Activated CD4-positive, alpha-beta memory T cell treated with anti-CD3 and anti-CD28 coated beads for 36 hours (primary cell): ENCODE measurements around the gene NR0B2. TPM values are rescaled to one million over a fixed set of nuclear protein-coding genes. Genes with fewer than 3 reads are reported as not detected.
"Not testable (repeated sequence)": the region's sequence is repeated elsewhere in the genome, so short reads cannot be mapped to it uniquely, and the experiment has no call there.

Experiments used
- CTCF ChIA-PET: fragments of 350-600 bp; sonication (Branson Sonifier 250); formaldehyde crosslinking; loops from one replicate; lab custom pipeline; 2021; ENCODE audit warnings: antibody characterized with exemption, inconsistent platforms; lab: Charles Lee
- POLR2A ChIA-PET: fragments of 350-600 bp; sonication (Branson Sonifier 250); formaldehyde crosslinking; loops from one replicate; lab custom pipeline; 2021; ENCODE audit warnings: antibody characterized with exemption; lab: Charles Lee
- DNase-seq: peaks from one replicate; pipeline ENCODE4 v3.0.0-alpha.2; 2020
- H3K27ac Mint-ChIP-seq: one replicate; pipeline ENCODE4 v1.8.0; 2021; ENCODE audit warnings: mixed read lengths
- H3K27me3 Mint-ChIP-seq: one replicate; pipeline ENCODE4 v1.8.0; 2021; ENCODE audit warnings: mixed read lengths
- H3K36me3 Mint-ChIP-seq: one replicate; pipeline ENCODE4 v1.8.0; 2021; ENCODE audit warnings: mixed read lengths
- H3K4me1 Mint-ChIP-seq: one replicate; pipeline ENCODE4 v1.8.0; 2021; ENCODE audit warnings: low read depth, mixed read lengths
- H3K4me3 Mint-ChIP-seq: one replicate; pipeline ENCODE4 v1.8.0; 2021; ENCODE audit warnings: mild to moderate bottlenecking, mixed read lengths
- H3K9me3 Mint-ChIP-seq: one replicate; pipeline ENCODE4 v1.8.0; 2021; ENCODE audit warnings: mixed read lengths
- intact Hi-C: fragments of 100-400 bp; cut with micrococcal nuclease; formaldehyde crosslinking; loops from one replicate; pipeline ENCODE4 v1.15.1; 2023
- total RNA-seq, 2 experiments: library from RNA; stranded (reverse); gene quantifications; one replicate each; pipeline ENCODE4 v1.2.3, GENCODE V29; 2021

The NR0B2 gene
- total RNA-seq, 2 experiments from 2014 or later: not detected

- Mint-ChIP-seq H3K9me3 (no peaks in the 10 kb centered on the region), H3K4me3 (no peak overlapping the region), H3K27me3 (no peaks in the 10 kb centered on the region), H3K27ac (no peak overlapping the region), H3K36me3 (peaks cover 43% of the 10 kb centered on the region), H3K4me1 (peaks cover 7% of the 10 kb centered on the region)
- POLR2A ChIA-PET: no interaction called here
- no peak for DNase-seq
- intact Hi-C loops: no loop called here
- CTCF ChIA-PET: interaction anchor here (0.7 to 1.4 kb wide), 2 partner anchors 279 to 281 kb away, joined by 3 read pairs; no protein-coding TSS in a partner anchor
Observed at GRCh38 chr1:26882696-26883463, 30.9 kb downstream of the NR0B2 start.

- H3K4me1 Mint-ChIP-seq, DNase-seq, H3K9me3 Mint-ChIP-seq, intact Hi-C loops, H3K4me3 Mint-ChIP-seq, H3K27ac Mint-ChIP-seq, H3K27me3 Mint-ChIP-seq: not testable (repeated sequence)
- peaks cover 37% of the 10 kb centered on the region for H3K36me3 Mint-ChIP-seq
- ChIA-PET CTCF (interaction anchor here (0.9 to 5.0 kb wide), 6 partner anchors 10 to 279 kb away, joined by 3 to 28 read pairs (median 4); no protein-coding TSS in a partner anchor), POLR2A (interaction anchor here (0.9 kb wide), 1 partner anchor 8 kb away, joined by 3 read pairs; the partner anchor contains the start of gene GPN2)
Observed at GRCh38 chr1:26881611-26882010, 32.2 kb downstream of the NR0B2 start.

DNA sequence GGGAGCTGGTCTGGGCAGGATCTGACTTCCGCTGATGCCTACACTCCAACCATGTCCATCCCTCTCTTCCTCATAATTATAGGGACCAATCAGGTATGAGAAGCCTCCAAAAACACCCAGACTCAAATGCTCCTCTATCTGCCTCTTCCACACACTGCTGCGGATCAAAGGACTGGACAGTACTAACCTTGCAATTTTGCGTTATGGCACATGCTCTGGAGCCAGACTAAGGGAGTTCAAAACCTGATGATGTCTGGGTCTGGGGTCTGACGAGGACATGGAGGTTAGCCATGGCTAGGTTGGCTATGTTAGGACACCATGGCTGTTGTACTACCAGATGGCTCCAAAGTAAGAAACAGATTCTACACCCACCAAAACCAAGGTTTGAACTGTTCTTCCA is 34.0 kb downstream of the NR0B2 start:
- Mint-ChIP-seq H3K4me1 (no peaks in the 10 kb centered on the region), H3K4me3 (no peak overlapping the region), H3K27ac (no peak overlapping the region), H3K27me3 (no peaks in the 10 kb centered on the region), H3K9me3 (no peaks in the 10 kb centered on the region), H3K36me3 (peaks cover 28% of the 10 kb centered on the region)
- ChIA-PET CTCF (interaction anchor here (1.2 to 5.0 kb wide), 5 partner anchors 10 to 278 kb away, joined by 6 to 29 read pairs (median 16); partner anchors contain the start of gene GPN2), POLR2A (interaction anchor here (0.6 kb wide), 1 partner anchor 15 kb away, joined by 3 read pairs; no protein-coding TSS in a partner anchor)
- intact Hi-C loops: loop anchor here (2.0 kb wide), 3 partner anchors 69 to 277 kb away; no protein-coding TSS in a partner anchor
- no peak for DNase-seq

GRCh38 chr1:26877326-26877725 is 36.4 kb downstream of the NR0B2 start:
- DNase-seq: no peak
- ChIA-PET CTCF (interaction anchor here (0.7 to 5.0 kb wide), 9 partner anchors 10 to 88 kb away, joined by 3 to 29 read pairs (median 4); partner anchors contain the start of gene GPATCH3), POLR2A (no interaction called here)
- no peaks in the 10 kb centered on the region for H3K4me1 Mint-ChIP-seq
- H3K36me3 Mint-ChIP-seq: peaks cover 7% of the 10 kb centered on the region
- no peaks in the 10 kb centered on the region for H3K9me3 Mint-ChIP-seq
- no peak overlapping the region for H3K27ac Mint-ChIP-seq
- no peak overlapping the region for H3K4me3 Mint-ChIP-seq
- H3K27me3 Mint-ChIP-seq: no peaks in the 10 kb centered on the region
- intact Hi-C loops: no loop called here

GRCh38 chr1:26874896-26875295 is 38.9 kb downstream of the NR0B2 start:
- Mint-ChIP-seq H3K4me3 (no peak overlapping the region), H3K4me1 (no peaks in the 10 kb centered on the region), H3K27me3 (no peaks in the 10 kb centered on the region), H3K9me3 (no peaks in the 10 kb centered on the region), H3K27ac (no peak overlapping the region), H3K36me3 (peaks cover 3% of the 10 kb centered on the region)
- DNase-seq: no peak
- ChIA-PET POLR2A (interaction anchor here (1.0 kb wide), 1 partner anchor 10 kb away, joined by 3 read pairs; no protein-coding TSS in a partner anchor), CTCF (no interaction called here)
- intact Hi-C loops: no loop called here

GRCh38 chr1:26873097-26873496 is 40.7 kb downstream of the NR0B2 start:
- DNase-seq, intact Hi-C loops, H3K27ac Mint-ChIP-seq, H3K4me3 Mint-ChIP-seq, H3K4me1 Mint-ChIP-seq, H3K27me3 Mint-ChIP-seq, H3K36me3 Mint-ChIP-seq, H3K9me3 Mint-ChIP-seq: not testable (repeated sequence)
- ChIA-PET CTCF (interaction anchor here (1.0 to 1.8 kb wide), 3 partner anchors 63 to 275 kb away, joined by 3 to 6 read pairs (median 4); no protein-coding TSS in a partner anchor), POLR2A (interaction anchor here (0.6 kb wide), 1 partner anchor 128 kb away, joined by 3 read pairs; no protein-coding TSS in a partner anchor)

DNA sequence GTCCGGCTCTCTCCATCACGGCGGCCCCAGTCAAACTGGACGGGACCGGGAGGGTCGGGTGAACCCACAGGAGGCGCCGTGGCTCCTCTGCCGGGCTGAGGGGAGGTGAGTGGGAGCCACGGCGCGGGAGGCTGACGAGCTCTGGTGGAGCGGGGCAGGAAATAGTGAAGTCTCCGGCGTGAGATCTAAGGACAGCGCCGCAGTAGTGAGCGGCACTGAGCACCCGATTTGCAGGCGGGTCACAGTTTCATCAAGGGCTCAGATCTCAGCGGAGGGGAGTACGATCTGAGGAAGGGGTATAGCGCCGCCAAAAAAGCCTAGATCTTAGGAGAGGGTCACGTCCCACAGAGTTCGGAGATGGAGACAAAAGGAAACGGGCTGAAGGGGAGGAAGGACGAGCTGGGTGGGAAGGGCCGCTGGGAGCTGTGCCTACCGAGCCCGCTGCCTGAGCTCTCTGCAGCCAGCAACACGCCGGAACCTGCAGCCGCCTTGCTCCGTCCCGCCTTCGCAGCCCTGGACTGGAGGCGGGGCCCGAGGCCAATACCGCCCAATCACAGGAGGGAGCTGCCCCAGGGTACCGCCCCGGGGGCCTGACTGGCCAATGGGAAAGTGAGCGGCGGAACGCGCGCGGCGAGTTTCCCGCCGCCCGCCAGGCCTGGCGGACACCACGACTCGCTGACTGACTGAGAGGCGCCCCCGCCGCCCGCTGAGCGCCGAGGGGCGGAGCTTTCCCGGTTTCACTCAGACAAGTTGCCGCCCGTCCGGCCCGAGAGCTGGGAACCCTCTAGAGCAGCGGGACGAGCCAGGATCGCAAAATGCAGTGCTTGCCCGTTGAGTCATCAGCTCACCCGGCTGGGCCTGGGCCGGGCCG is 48.9 kb downstream of the NR0B2 start:
- H3K27ac Mint-ChIP-seq: peak overlapping the region; percentile 94
- peaks cover 29% of the 10 kb centered on the region for H3K4me1 Mint-ChIP-seq
- intact Hi-C loops: loop anchor here (1.0 to 10.0 kb wide), 7 partner anchors 32 to 392 kb away; partner anchors contain the start of genes ARID1A, HMGN2, NUDC and ZDHHC18
- no peaks in the 10 kb centered on the region for H3K27me3 Mint-ChIP-seq
- peak; percentile 97 for DNase-seq
- peak overlapping the region; percentile 98 for H3K4me3 Mint-ChIP-seq
- ChIA-PET POLR2A (interaction anchor here (0.6 to 2.4 kb wide), 26 partner anchors 9 to 393 kb away, joined by 3 to 28 read pairs (median 4); partner anchors contain the start of genes GPATCH3, GPN2, HMGN2 and PIGV), CTCF (interaction anchor here (0.6 to 5.5 kb wide), 16 partner anchors 13 to 593 kb away, joined by 3 to 29 read pairs (median 5); partner anchors contain the start of gene GPN2)
- no peaks in the 10 kb centered on the region for H3K9me3 Mint-ChIP-seq
- H3K36me3 Mint-ChIP-seq: peaks cover 3% of the 10 kb centered on the region

GRCh38 chr1:26863685-26864077 is 50.1 kb downstream of the NR0B2 start:
- Mint-ChIP-seq H3K9me3 (no peaks in the 10 kb centered on the region), H3K4me1 (peaks cover 29% of the 10 kb centered on the region), H3K27me3 (no peaks in the 10 kb centered on the region), H3K36me3 (peaks cover 3% of the 10 kb centered on the region), H3K27ac (no peak overlapping the region), H3K4me3 (peak overlapping the region; percentile 98)
- no peak for DNase-seq
- CTCF ChIA-PET: interaction anchor here (0.7 to 5.5 kb wide), 2 partner anchors 14 to 54 kb away, joined by 3 to 29 read pairs; no protein-coding TSS in a partner anchor
- POLR2A ChIA-PET: no interaction called here
- intact Hi-C loops: loop anchor here (2.0 to 10.0 kb wide), 5 partner anchors 31 to 391 kb away; partner anchors contain the start of genes ARID1A, HMGN2 and NUDC

- intact Hi-C loops: loop anchor here (10.0 kb wide), 1 partner anchor 168 kb away; the partner anchor contains the start of gene ARID1A
Observed at GRCh38 chr1:26862781-26863684, 50.7 kb downstream of the NR0B2 start, which contains the start of gene SFN. Gene SFN, plus strand, starts transcription at chr1:26863149. Its CDS starts 64 bp downstream, at chr1:26863213.

GRCh38 chr1:26861889-26862378 is 51.8 kb downstream of the NR0B2 start:
- no peaks in the 10 kb centered on the region for H3K27me3 Mint-ChIP-seq
- no peaks in the 10 kb centered on the region for H3K9me3 Mint-ChIP-seq
- CTCF ChIA-PET: interaction anchor here (0.7 to 1.5 kb wide), 7 partner anchors 10 to 260 kb away, joined by 3 to 6 read pairs (median 3); partner anchors contain the start of gene ZDHHC18
- POLR2A ChIA-PET: no interaction called here
- no peak for DNase-seq
- peaks cover 29% of the 10 kb centered on the region for H3K4me1 Mint-ChIP-seq
- intact Hi-C loops: loop anchor here (10.0 kb wide), 1 partner anchor 167 kb away; the partner anchor contains the start of gene ARID1A
- H3K4me3 Mint-ChIP-seq: no peak overlapping the region
- peaks cover 4% of the 10 kb centered on the region for H3K36me3 Mint-ChIP-seq
- H3K27ac Mint-ChIP-seq: peak overlapping the region; percentile 42

More at GRCh38 chr1:26862781-26863684, 50.7 kb downstream of the NR0B2 start, which contains the start of gene SFN:
- Mint-ChIP-seq H3K36me3 (peaks cover 3% of the 10 kb centered on the region), H3K27me3 (no peaks in the 10 kb centered on the region), H3K9me3 (no peaks in the 10 kb centered on the region), H3K27ac (peak within 1 kb of the TSS; percentile 42), H3K4me3 (peak within 1 kb of the TSS; percentile 98), H3K4me1 (peaks cover 29% of the 10 kb centered on the region)
- ChIA-PET POLR2A (no interaction called here), CTCF (interaction anchor here (0.7 to 5.5 kb wide), 4 partner anchors 14 to 53 kb away, joined by 3 to 29 read pairs (median 4); partner anchors contain the start of gene ZDHHC18)
- peak; percentile 82 for DNase-seq
